Neural cell (in vitro differentiated cells): ENCODE results near the gene SUGCT. TPM values are rescaled to one million over a fixed set of nuclear protein-coding genes. Genes with fewer than 3 reads are reported as not detected.

Source experiments
- H2AFZ ChIP-seq: fragments of 200-600, 300-800 bp; sonication (generic), shearing (Covaris generic); 2 replicates; pipeline ENCODE4 v1.6.0; 2014; ENCODE audit warnings: low read depth, mild to moderate bottlenecking, antibody characterized with exemption, low read length, moderate library complexity
- H3F3A ChIP-seq: fragments of 200-600 bp; shearing (Covaris generic); 2 replicates; pipeline ENCODE4 v1.6.1; 2016; ENCODE audit warnings: mild to moderate bottlenecking, moderate library complexity, mixed read lengths, antibody characterized with exemption, low read length; ENCODE audit not compliant: insufficient read depth, poor library complexity, severe bottlenecking
- H3K27ac ChIP-seq: fragments of 200-600, 300-800 bp; sonication (generic), shearing (Covaris generic); 2 replicates; pipeline ENCODE4 v1.5.1; 2014; ENCODE audit warnings: mild to moderate bottlenecking, low read length, moderate library complexity
- H3K27me3 ChIP-seq: fragments of 300-800, 200-600 bp; sonication (generic), shearing (Covaris generic); 2 replicates; pipeline ENCODE4 v1.6.0; 2014; ENCODE audit warnings: mild to moderate bottlenecking, low read depth, low read length, moderate library complexity; ENCODE audit not compliant: insufficient read depth
- H3K36me3 ChIP-seq: fragments of 300-800, 200-600 bp; sonication (generic), shearing (Covaris generic); 2 replicates; pipeline ENCODE4 v1.5.1; 2014; ENCODE audit warnings: mild to moderate bottlenecking, antibody characterized with exemption, low read length, moderate library complexity; ENCODE audit not compliant: insufficient read depth
- H3K4me2 ChIP-seq: fragments of 300-800, 200-600 bp; sonication (generic), shearing (Covaris generic); 2 replicates; pipeline ENCODE4 v1.6.0; 2014; ENCODE audit warnings: mild to moderate bottlenecking, low read length
- H3K4me3 ChIP-seq: fragments of 300-800, 200-600 bp; sonication (generic), shearing (Covaris generic); 2 replicates; pipeline ENCODE4 v1.5.1; 2014; ENCODE audit warnings: mild to moderate bottlenecking, low read length, moderate library complexity
- H3K79me2 ChIP-seq: fragments of 200-600 bp; shearing (Covaris generic); replicated peaks from 2 replicates; pipeline ENCODE4 v1.6.0; 2014; ENCODE audit warnings: mild to moderate bottlenecking, low read length, moderate library complexity; ENCODE audit not compliant: insufficient read depth
- H3K9ac ChIP-seq: fragments of 300-800, 200-600 bp; sonication (generic), shearing (Covaris generic); 2 replicates; pipeline ENCODE4 v1.6.1; 2016; ENCODE audit warnings: mild to moderate bottlenecking, low read length, mixed read lengths
- H3K9me2 ChIP-seq: fragments of 200-600 bp; shearing (Covaris generic); 2 replicates; pipeline ENCODE4 v1.6.1; 2016; ENCODE audit warnings: mild to moderate bottlenecking, low read length, mixed read lengths; ENCODE audit not compliant: insufficient read depth
- H3K9me3 ChIP-seq: fragments of 200-600, 300-800 bp; sonication (generic), shearing (Covaris generic); 2 replicates; pipeline ENCODE4 v1.6.1; 2016; ENCODE audit warnings: mild to moderate bottlenecking, mixed run types, low read length, moderate library complexity, mixed read lengths
- H4K20me1 ChIP-seq: fragments of 200-600 bp; shearing (Covaris generic); 2 replicates; pipeline ENCODE4 v1.6.1; 2016; ENCODE audit warnings: mild to moderate bottlenecking, mixed run types; ENCODE audit not compliant: insufficient read depth
- EP300 ChIP-seq: fragments of 450-650 bp; conservative IDR thresholded peaks from 2 replicates; pipeline ENCODE4 v1.6.1; 2014; ENCODE audit warnings: antibody characterized with exemption, mild to moderate bottlenecking, moderate library complexity; ENCODE audit not compliant: poor library complexity, severe bottlenecking
- EZH2 ChIP-seq: fragments of 200-600, 300-800 bp; shearing (Covaris generic), sonication (generic); IDR thresholded peaks from 2 replicates; pipeline ENCODE4 v1.6.1; 2014; ENCODE audit warnings: antibody characterized with exemption, low read length, borderline replicate concordance, mild to moderate bottlenecking; ENCODE audit not compliant: insufficient read depth, poor library complexity, severe bottlenecking
- MXI1 ChIP-seq: fragments of 450-650 bp; conservative IDR thresholded peaks from 2 replicates; pipeline ENCODE4 v1.6.1; 2014; ENCODE audit warnings: antibody characterized with exemption, mild to moderate bottlenecking; ENCODE audit not compliant: poor library complexity, severe bottlenecking
- POLR2AphosphoS5 ChIP-seq: IDR thresholded peaks from 2 replicates; pipeline ENCODE4 v1.6.1; 2012
- RAD21 ChIP-seq: fragments of 450-650 bp; conservative IDR thresholded peaks from 2 replicates; pipeline ENCODE4 v1.6.1; 2014; ENCODE audit warnings: antibody characterized with exemption, mild to moderate bottlenecking, moderate library complexity
- SMC3 ChIP-seq: fragments of 450-650 bp; conservative IDR thresholded peaks from 2 replicates; pipeline ENCODE4 v1.6.1; 2014; ENCODE audit warnings: antibody characterized with exemption, mild to moderate bottlenecking, moderate library complexity; ENCODE audit not compliant: poor library complexity
- TAF1 ChIP-seq: IDR thresholded peaks from 2 replicates; pipeline ENCODE4 v1.6.1; 2012; ENCODE audit warnings: low read depth
- polyA plus RNA-seq: library from polyadenylated mRNA; depleted of rRNA; stranded (reverse); fragments of >200 nt; gene quantifications from 2 replicates; pipeline ENCODE4 v1.2.3, GENCODE V29; 2014
- TF ChIP-seq, protein P1 (sequence below): fragments of 450-650 bp; IDR thresholded peaks from 2 replicates; pipeline ENCODE4 v1.5.1; 2014; ENCODE audit warnings: antibody characterized with exemption, mild to moderate bottlenecking, moderate library complexity; ENCODE audit not compliant: poor library complexity, severe bottlenecking
- TF ChIP-seq, protein P2 (sequence below): IDR thresholded peaks from 2 replicates; pipeline ENCODE4 v1.6.1; 2012; ENCODE audit warnings: borderline replicate concordance

SUGCT gene
- polyA plus RNA-seq, 1 donor from 2014 or later, result not detected

DNA sequence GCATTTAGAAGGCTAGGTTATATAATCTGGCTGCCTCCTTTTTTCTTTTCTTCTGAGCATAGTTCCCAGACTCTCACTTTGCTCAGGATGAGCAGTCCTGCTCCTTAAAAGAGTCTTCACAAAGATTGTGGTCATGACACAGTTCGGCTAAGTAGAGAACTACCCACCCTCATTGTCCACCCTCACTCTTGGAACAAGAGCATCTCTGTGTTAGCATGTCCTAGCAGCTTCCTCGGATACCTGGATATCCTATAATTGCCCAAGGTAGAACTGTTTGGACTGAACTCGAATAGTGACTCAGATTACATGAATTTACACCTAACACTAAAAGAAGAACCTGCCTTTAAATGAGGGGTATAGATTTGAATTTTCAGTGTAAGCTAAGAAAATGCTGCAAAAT, 572.0 kb downstream of the SUGCT start:
- TF ChIP-seq, protein P1, sequence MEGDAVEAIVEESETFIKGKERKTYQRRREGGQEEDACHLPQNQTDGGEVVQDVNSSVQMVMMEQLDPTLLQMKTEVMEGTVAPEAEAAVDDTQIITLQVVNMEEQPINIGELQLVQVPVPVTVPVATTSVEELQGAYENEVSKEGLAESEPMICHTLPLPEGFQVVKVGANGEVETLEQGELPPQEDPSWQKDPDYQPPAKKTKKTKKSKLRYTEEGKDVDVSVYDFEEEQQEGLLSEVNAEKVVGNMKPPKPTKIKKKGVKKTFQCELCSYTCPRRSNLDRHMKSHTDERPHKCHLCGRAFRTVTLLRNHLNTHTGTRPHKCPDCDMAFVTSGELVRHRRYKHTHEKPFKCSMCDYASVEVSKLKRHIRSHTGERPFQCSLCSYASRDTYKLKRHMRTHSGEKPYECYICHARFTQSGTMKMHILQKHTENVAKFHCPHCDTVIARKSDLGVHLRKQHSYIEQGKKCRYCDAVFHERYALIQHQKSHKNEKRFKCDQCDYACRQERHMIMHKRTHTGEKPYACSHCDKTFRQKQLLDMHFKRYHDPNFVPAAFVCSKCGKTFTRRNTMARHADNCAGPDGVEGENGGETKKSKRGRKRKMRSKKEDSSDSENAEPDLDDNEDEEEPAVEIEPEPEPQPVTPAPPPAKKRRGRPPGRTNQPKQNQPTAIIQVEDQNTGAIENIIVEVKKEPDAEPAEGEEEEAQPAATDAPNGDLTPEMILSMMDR, result no peak
- no peak for TF ChIP-seq MXI1
- TF ChIP-seq EZH2, result no peak
- TF ChIP-seq RAD21, result no peak
- TF ChIP-seq POLR2AphosphoS5, result no peak
- TF ChIP-seq EP300, result no peak
- TF ChIP-seq, protein P2, sequence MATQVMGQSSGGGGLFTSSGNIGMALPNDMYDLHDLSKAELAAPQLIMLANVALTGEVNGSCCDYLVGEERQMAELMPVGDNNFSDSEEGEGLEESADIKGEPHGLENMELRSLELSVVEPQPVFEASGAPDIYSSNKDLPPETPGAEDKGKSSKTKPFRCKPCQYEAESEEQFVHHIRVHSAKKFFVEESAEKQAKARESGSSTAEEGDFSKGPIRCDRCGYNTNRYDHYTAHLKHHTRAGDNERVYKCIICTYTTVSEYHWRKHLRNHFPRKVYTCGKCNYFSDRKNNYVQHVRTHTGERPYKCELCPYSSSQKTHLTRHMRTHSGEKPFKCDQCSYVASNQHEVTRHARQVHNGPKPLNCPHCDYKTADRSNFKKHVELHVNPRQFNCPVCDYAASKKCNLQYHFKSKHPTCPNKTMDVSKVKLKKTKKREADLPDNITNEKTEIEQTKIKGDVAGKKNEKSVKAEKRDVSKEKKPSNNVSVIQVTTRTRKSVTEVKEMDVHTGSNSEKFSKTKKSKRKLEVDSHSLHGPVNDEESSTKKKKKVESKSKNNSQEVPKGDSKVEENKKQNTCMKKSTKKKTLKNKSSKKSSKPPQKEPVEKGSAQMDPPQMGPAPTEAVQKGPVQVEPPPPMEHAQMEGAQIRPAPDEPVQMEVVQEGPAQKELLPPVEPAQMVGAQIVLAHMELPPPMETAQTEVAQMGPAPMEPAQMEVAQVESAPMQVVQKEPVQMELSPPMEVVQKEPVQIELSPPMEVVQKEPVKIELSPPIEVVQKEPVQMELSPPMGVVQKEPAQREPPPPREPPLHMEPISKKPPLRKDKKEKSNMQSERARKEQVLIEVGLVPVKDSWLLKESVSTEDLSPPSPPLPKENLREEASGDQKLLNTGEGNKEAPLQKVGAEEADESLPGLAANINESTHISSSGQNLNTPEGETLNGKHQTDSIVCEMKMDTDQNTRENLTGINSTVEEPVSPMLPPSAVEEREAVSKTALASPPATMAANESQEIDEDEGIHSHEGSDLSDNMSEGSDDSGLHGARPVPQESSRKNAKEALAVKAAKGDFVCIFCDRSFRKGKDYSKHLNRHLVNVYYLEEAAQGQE, result no peak
- TF ChIP-seq TAF1, result no peak
- TF ChIP-seq SMC3, result no peak
- Histone ChIP-seq H3K27me3 (no peaks in the 10 kb centered on the region), H4K20me1 (no peaks in the 10 kb centered on the region), H3K36me3 (no peaks in the 10 kb centered on the region), H3K4me3 (no peak overlapping the region), H3K9me2 (no peaks in the 10 kb centered on the region), H3K27ac (no peak overlapping the region), H2AFZ (no peak overlapping the region), H3K9me3 (no peaks in the 10 kb centered on the region), H3K79me2 (no peaks in the 10 kb centered on the region), H3K4me2 (no peak overlapping the region), H3F3A (no peaks in the 10 kb centered on the region), H3K9ac (no peak overlapping the region)

DNA sequence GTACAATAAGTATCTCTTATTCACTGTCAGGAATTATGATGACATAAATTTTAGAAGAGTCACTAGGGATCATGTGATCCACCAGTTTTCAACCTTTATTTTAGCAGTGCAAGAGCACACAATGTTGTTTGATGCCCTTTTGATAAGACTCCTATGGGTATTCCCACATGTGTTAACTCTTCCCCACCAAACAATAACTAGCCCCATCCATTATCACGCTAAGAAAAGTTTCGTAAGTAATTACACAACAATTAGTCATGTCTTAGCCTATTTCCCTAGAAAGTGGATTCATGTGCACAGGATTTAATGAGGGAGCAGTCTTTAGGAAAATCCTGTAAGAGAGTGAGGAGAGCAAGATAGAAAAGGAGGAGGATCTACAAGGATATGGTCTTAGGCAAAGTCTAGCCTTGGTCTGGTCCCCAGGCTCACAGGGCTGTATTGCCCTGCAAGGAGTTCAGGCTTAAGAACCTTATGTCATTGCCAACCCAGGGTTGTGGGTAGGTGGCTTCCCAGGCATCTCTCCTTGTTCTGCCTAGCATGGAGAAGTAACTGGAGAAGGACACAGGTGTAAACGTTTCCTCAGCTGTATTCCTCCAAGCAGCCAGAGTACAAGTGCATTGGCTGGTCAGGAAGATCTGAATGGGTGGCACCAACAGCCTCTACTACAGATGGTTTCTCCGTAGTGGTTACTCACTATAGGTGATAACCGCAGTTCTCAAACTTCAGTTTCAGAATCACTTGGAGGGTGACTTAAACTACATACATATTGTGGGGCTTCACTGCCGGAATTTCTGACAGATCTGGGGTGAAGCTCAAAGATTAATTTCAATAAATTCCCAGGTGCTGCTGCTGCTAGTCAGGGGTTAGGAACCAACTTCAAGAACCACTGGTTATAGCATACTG, 574.5 kb downstream of the SUGCT start:
- Histone ChIP-seq H3K9me2 (no peaks in the 10 kb centered on the region), H3K36me3 (no peaks in the 10 kb centered on the region), H4K20me1 (no peaks in the 10 kb centered on the region)

More for the DNA sequence above, 574.5 kb downstream of the SUGCT start:
- Histone ChIP-seq H3K9me3 (no peaks in the 10 kb centered on the region), H3F3A (no peaks in the 10 kb centered on the region), H3K4me2 (no peak overlapping the region), H3K4me3 (no peak overlapping the region), H3K27me3 (no peaks in the 10 kb centered on the region), H3K9ac (no peak overlapping the region), H3K27ac (no peak overlapping the region), H3K79me2 (no peaks in the 10 kb centered on the region), H2AFZ (no peak overlapping the region)
- TF ChIP-seq EP300 (no peak), EZH2 (no peak), RAD21 (no peak), TAF1 (no peak), SMC3 (no peak)
- TF ChIP-seq, protein P1, result no peak
